DMS 273 treated with DMSO at 0.1 percent for 48 hours (cell line): ENCODE results near the gene OR52K1.
"Not testable (repeated sequence)": the region's sequence is repeated elsewhere in the genome, so short reads cannot be mapped to it uniquely, and the experiment has no call there.

Experiments
- DNase-seq: peaks from one replicate; lab custom pipeline; 2025; lab: John Stamatoyannopoulos, UW

Gene OR52K1

DNA sequence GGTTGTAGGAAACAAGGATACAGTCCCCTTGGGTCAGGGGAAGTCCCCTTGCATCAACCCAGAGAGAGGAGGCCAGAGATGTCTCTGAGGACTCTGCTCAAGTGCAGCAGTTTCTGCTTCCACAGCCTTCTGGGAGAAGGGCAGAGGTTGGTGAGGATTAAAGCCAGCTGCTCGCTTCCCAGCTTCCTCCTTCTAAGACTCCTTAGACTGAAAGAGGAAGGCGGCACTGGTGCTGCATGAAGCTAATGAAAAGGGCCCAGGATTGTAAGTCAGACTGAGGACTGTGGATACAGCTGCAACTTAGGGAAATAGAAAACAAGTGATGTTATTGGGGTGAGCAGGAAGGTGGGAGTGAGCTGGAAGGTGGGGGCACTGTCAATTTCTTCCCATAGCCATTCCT, at the start of gene OR52K1:
OR52K1 (plus strand) TSS at position 202 of the 400 bp plus-strand sequence. CDS start 6,255 bp downstream, outside the sequence.
- no peak for DNase-seq

GRCh38 chr11:4433856-4434255, 48.6 kb upstream of the OR52K1 start:
- DNase-seq = no peak

DNA sequence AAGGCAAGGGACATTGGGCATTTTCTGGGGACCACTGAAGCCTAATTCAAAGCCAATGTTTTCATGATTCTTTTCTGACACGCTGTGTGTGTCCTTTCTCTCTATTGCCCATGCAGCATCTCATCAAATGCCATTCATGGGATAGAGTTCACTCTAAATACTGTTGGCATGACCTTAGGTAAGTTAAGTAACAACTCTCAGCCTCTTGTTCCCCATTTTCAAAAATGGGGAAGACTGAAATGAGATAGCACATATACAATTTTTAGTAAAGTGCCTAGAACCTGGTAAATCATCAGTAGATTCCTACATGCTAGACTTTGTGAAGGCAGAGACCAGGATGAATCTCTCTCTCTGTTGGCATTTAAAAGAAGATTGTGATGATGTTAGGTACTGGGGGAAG, 46.0 kb upstream of the OR52K1 start:
- DNase-seq = no peak

GRCh38 chr11:4441515-4441914, 40.9 kb upstream of the OR52K1 start:
- no peak for DNase-seq

DNA sequence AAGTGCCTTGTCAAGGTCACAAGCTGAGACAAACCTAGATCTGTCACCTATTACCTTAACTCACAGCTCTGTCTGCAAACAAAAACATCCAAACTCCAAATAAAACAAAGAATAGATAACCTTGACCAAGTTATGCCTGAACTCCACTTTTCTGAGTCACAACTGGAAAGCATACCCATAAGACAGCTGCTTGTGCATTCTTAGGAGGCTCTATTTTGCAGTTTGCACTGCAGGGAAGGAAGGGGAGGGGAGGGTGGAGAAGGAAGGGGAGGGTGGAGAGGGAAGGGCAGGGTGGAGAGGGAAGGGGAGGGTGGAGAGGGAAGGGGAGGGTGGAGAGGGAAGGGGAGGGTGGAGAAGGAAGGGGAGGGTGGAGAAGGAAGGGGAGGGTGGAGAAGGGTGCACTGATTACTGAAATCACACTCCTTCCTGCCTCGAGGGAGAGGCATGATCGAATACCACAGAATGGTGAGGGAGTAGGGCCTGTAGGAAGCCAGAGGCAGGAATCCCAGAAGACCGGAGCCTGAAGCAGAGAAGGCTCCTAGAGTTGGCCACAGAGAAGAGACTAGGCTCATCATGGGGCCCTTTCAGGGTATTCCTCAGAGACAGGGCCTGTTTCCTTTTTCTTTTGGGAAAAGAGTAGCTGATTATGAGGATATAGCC, 39.1 kb upstream of the OR52K1 start:
- DNase-seq = no peak

- DNase-seq = no peak
Observed at GRCh38 chr11:4448995-4449394, 33.5 kb upstream of the OR52K1 start, which contains the start of gene OR52K2. Gene OR52K2, plus strand, starts transcription at chr11:4449295. Its CDS starts 45 bp downstream, at chr11:4449340.

- DNase-seq = no peak
Observed at GRCh38 chr11:4453118-4453517, 29.3 kb upstream of the OR52K1 start.

DNA sequence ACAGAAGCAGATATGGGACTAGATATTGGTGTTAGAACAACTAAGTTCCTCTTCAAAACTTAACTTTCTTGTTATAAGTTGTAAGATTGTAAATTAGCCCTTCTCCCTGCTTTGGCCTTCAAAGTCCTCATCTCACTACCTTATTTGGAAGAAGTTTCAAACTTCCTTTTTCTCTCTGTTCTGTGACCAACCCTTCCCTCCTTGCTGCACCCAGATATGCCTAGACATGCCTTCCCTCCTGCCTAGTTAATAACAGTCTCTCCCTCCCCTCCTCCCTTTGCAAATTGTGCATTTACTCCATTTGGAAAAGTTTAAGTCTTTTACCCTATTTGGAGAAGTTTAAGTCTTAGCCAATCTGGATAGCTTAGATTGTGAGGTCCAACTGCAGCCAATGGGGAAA, 28.4 kb upstream of the OR52K1 start:
- no peak for DNase-seq

DNA sequence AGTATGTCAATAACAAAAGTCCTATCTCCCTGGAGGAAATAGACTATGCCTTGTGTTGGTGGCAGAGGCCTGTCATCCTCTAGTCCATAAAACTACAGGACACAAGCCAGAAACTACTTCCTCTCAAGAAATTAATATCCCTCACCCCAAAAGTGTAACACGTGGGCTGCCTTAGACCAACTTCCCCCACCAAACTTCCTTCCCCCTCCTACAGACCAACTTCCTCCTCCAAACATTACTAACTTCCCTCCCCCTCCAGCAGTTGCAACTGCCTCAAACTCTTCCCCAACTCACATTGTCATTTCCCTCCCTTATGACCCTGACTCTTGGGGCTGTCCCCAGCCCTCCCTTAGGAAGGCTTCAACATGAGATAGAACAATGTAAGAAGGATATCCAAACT, 27.0 kb upstream of the OR52K1 start:
- DNase-seq = no peak

- no peak for DNase-seq
Observed at GRCh38 chr11:4459500-4459899, 22.9 kb upstream of the OR52K1 start.

GRCh38 chr11:4460151-4460550, 22.3 kb upstream of the OR52K1 start:
- no peak for DNase-seq

- no peak for DNase-seq
Observed at GRCh38 chr11:4464216-4465159, 18.0 kb upstream of the OR52K1 start.

- no peak for DNase-seq
Observed at GRCh38 chr11:4465407-4465806, 17.0 kb upstream of the OR52K1 start.

GRCh38 chr11:4466131-4466870, 16.1 kb upstream of the OR52K1 start:
- no peak for DNase-seq

GRCh38 chr11:4466871-4467442, 15.5 kb upstream of the OR52K1 start:
- DNase-seq = no peak

GRCh38 chr11:4467811-4468606, 14.4 kb upstream of the OR52K1 start:
- DNase-seq = no peak

DNA sequence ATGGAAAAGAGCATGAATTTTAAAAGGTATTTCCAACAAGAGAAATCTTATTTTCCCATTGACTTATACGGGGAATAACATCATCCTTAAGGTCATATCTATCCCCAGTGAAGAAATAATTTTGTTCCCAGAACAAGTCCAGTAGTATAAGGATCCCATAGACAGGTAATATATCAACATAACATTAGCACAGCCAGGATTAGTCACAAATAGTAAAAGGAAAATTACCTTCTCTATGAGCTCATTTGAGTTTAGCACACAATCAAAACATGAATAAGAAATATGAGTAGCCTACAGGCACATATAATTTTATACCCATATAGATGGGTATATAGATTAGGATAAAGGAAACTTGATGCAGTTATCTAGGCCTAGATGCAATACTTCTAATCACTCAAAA, 2.8 kb upstream of the OR52K1 start:
- DNase-seq = no peak

GRCh38 chr11:4480577-4481239, 1.7 kb upstream of the OR52K1 start:
- no peak for DNase-seq

DNA sequence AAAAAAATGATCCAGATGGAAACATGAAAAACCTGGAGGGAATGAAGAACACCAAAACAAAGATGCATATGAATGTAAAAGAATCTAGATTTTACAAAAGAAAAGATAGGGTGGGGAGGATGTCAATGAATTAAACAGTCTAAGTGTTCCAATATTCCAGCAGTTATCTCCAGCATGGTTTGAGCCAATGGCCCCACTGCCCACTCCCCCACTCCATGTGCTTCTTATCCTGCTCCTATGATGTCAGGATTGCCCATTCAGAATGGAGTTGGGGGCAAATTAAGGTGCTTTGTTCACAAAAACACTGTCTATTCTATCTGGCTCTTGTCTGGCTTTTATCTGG, 1.2 kb upstream of the OR52K1 start:
- no peak for DNase-seq

- no peak for DNase-seq
Observed at GRCh38 chr11:4484310-4484709, 1.9 kb downstream of the OR52K1 start.

DNA sequence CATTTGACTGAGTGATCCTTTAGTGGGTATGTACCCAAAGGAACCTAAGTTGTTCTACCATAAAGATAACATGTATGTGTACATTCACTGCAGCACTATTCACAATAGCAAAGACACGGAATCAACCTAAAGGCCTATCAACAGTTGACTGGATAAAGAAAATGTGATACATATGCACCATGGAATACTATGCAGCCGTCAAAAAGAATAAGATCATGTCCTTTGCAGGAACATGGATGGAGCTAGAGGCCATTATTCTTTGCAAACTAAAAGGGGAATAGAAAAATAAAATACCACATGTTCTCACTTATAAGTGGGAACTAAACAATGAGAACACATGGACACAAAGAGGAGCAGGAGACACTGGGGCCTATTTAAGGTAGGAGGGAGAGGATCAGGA, 9.0 kb downstream of the OR52K1 start:
- not testable (repeated sequence) for DNase-seq
